Muscle of leg (tissue), 11 donors: ENCODE data around the gene ALOX15B. TPM values are rescaled to one million over a fixed set of nuclear protein-coding genes. Genes with fewer than 3 reads are reported as not detected.
A peak's percentile ranks its signal among the peaks of the same experiment; 100 is the strongest.
"Not testable (repeated sequence)": the region's sequence is repeated elsewhere in the genome, so short reads cannot be mapped to it uniquely, and the experiment has no call there.

ENCODE experiments used
- DNase-seq: peaks from one replicate; pipeline ENCODE4 v3.0.0; 2013
- H3K27ac ChIP-seq: one replicate; pipeline ENCODE4 v1.5.1; 2013; ENCODE audit warnings: mild to moderate bottlenecking, low read length, control low read depth
- H3K27me3 ChIP-seq: one replicate; pipeline ENCODE4 v1.6.1; 2013; ENCODE audit warnings: low read length; ENCODE audit not compliant: control insufficient read depth, insufficient read depth
- H3K36me3 ChIP-seq: one replicate; pipeline ENCODE4 v1.6.1; 2013; ENCODE audit warnings: low read length; ENCODE audit not compliant: control insufficient read depth, insufficient read depth
- H3K4me1 ChIP-seq: one replicate; pipeline ENCODE4 v1.6.1; 2013; ENCODE audit warnings: low read length; ENCODE audit not compliant: control insufficient read depth, insufficient read depth
- H3K4me3 ChIP-seq: one replicate; pipeline ENCODE4 v1.5.1; 2013; ENCODE audit warnings: low read length, control low read depth
- H3K9me3 ChIP-seq: replicated peaks from 2 replicates; pipeline ENCODE4 v1.6.1; 2013; ENCODE audit warnings: low read depth, low read length; ENCODE audit not compliant: control insufficient read depth
- WGBS: methylation state at CpG from one replicate; pipeline ENCODE4 v1.1.5; 2013; ENCODE audit warnings: missing lambda C conversion rate; ENCODE audit not compliant: insufficient coverage; 5-methylcytosine and 5-hydroxymethylcytosine counted together
- polyA plus RNA-seq, 8 donors: library from polyadenylated mRNA; unstranded; fragments of 120-200 nt; gene quantifications; one replicate each; pipeline versions ENCODE4 v1.2.1 to v1.2.3, GENCODE V29; 2013; ENCODE audit warnings: inconsistent platforms in 1 of 8, low replicate concordance in 1 of 8; ENCODE audit not compliant: insufficient read length in 8 of 8, insufficient read depth in 1 of 8
- total RNA-seq: library from RNA; stranded (reverse); fragments of 120-200 nt; gene quantifications from one replicate; pipeline ENCODE4 v1.2.4, GENCODE V29; 2013

The ALOX15B gene
- total and polyA plus RNA-seq, 9 donors: 0.05 to 0.59 (median 0.31) TPM

DNA sequence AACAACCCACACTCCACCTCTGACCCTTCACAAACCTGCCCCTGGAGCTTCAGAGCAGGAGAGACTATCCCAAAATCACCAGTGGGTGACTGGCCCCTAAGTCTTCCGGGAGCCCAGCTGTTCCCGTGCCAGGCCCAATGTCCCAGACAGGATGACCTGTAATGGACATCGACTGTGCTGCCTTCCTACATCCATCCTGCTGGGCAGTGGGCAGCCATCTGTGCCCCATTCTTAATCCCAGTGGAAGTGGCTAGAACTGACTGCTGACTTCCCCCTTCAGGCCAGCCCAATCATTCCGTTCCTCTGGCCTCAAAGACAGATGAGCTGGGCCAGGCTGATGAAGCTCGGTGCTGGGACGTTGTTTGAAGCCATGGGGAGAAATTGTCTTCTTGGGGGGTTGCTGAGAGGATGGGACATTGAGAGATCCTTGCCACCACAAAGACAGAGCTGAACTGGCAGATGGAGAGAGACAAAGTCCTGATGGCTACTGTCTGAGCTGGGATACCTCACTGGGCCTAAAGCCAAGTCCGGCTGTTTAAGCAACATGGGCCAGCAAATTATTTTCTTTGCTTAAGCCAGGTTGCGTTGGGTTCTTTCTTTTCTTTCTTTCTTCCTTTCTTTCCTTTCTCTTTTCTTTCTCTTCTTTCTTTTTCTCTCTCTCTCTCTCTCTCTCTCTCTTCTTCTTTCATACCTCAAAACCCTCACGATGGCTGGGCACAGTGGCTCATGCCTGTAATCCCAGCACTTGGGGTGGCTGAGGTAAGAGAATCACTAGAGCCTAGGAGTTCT lies 17.9 kb upstream of the ALOX15B start:
- Histone ChIP-seq H3K27me3 (peaks cover 26% of the 10 kb centered on the region), H3K27ac (no peak overlapping the region), H3K9me3 (no peaks in the 10 kb centered on the region), H3K4me3 (no peak overlapping the region), H3K4me1 (peaks cover 18% of the 10 kb centered on the region), H3K36me3 (no peaks in the 10 kb centered on the region)
- no peak for DNase-seq
- WGBS: 63% methylated on average over 4 of the region's 9 CpGs

DNA sequence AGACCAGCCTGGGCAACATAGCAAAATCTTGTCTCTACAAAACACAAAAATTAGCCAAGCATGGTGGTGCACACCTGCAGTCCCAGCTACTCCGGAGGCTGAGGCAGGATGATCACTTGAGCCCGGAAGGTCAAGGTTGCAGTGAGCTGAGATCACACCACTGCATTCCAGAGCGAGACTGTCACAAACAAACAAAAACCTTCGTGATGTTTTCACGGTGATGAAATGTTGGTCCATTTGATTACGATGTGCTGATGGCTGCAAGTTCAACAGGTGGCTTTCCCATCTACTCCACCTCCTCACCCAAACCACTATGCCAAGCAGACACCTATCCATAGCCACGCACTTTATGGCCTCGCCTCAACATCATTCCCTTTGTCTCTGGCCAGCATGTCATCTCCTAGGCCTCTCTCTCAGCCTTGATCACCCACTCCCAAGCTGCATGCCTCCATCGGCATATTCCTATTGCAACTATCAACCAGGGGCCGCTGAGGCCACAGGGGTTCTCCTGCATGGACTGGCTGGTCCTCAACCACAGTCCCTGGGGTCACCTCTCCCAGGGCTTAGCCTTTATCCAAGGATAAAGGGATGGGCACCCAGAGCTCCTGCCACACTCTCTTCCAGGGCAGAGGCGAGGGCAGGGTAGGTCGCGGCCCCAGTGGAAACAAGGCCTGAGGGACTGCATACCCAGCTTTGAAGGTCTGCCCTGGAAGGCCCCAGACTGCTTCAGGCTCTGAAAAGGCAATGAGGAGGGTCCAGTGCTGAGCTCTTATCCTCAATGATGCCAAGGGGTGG lies 17.1 kb upstream of the ALOX15B start:
- H3K27ac ChIP-seq: peak overlapping the region; percentile 7
- 89% methylated on average over 8 of the region's 13 CpGs for WGBS
- peaks cover 18% of the 10 kb centered on the region for H3K27me3 ChIP-seq
- no peaks in the 10 kb centered on the region for H3K36me3 ChIP-seq
- DNase-seq: no peak
- H3K9me3 ChIP-seq: no peaks in the 10 kb centered on the region
- H3K4me3 ChIP-seq: no peak overlapping the region
- H3K4me1 ChIP-seq: peaks cover 10% of the 10 kb centered on the region

DNA sequence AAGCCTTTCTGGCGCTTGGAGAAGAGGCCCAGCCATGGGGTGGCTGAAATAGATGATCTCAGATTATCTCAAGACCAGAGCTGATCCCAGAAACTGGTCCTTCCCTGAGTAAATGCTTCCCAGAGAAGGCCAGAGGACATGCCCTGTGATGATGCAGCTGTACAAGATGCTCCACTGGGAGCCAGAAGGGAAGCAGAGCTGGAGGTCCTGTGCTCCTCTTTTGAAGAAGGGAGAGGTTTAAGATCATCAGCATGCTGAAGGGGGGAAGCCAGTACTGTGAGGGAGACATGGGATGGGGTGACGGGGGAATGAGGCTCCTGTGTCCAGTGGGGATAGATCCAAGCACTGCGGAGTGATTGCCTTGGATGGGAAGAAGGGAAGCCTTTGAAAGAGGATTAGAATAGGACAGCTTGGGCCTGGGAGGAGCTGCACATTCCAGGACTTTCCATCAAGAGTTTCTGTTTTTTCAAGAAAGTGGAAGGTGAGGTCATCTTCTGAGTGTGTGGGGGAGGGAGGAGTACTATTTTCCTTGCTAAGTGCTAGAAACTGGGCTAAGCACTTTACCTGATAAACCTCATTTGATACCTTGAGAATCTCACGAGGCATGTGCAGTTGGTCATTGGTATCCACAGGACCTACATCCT lies 16.4 kb upstream of the ALOX15B start:
- Histone ChIP-seq H3K4me1 (peaks cover 6% of the 10 kb centered on the region), H3K27ac (peak overlapping the region; percentile 7)
- peak; percentile 46 for DNase-seq

DNA sequence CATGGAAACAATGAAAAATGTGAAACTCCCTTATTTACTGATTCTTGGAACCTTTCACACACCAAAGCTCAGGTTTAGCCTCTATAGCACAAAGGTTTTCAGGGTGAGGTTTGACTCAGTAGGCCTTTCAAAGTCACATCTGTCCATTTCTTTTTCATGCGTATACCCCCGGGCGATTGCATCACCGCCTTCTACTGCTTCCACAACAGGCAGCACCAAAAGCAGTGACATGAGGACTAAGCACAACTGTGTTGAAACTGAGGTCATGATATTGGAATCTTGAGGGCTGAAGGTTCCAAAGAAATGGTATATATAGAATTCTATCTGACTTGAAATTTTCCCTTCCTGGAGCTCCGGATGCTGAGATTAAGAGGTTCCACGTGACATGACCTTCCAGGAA lies 14.7 kb upstream of the ALOX15B start:
- peak; percentile 31 for DNase-seq
- WGBS: no CpG with 5 or more reads among the region's 6 CpGs
- not testable (repeated sequence) for H3K9me3 ChIP-seq, H3K4me1 ChIP-seq, H3K36me3 ChIP-seq, H3K27ac ChIP-seq, H3K4me3 ChIP-seq
- peaks cover 17% of the 10 kb centered on the region for H3K27me3 ChIP-seq

More for the DNA sequence above, 16.4 kb upstream of the ALOX15B start:
- no peak overlapping the region for H3K4me3 ChIP-seq
- no peaks in the 10 kb centered on the region for H3K9me3 ChIP-seq
- no peaks in the 10 kb centered on the region for H3K36me3 ChIP-seq
- 50% methylated on average over 3 of the region's 4 CpGs for WGBS
- peaks cover 18% of the 10 kb centered on the region for H3K27me3 ChIP-seq

DNA sequence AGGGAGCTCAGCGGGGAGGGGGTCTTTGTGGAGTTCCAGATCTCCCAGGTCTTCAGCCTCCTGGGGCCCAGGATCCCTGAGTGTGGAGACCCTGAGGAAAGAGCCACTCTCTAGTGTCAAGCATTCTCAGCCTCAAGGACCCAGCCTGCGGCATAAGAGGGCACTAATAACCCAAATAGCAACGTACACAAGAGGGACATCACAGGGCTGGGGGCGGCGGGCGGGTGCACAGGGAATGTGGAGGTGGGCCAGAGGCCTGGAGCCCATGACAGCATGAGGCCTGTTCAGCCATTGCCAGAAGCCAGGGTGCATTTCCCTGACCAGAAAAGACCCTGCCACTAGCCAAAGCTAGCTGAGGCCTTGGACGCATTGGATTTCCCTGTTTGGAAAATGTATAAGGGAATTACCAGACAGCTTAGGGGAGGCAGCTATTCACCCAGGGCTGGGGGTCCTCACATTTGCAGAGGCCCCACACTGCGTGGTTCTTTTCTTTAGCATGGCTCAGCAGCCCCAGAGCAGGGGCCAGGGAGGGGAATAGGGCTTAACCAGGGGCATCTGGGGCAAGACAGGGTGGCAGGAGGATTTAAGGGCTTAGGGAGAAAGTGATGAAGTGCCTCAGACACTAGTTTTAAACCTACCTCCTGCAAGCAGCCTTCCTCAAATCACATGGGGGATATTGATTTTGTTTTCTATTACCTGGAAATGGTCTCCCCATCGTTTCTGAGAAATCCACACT lies 13.5 kb upstream of the ALOX15B start:
- Histone ChIP-seq H3K9me3 (no peaks in the 10 kb centered on the region), H3K27ac (no peak overlapping the region), H3K4me1 (peaks cover 6% of the 10 kb centered on the region), H3K36me3 (no peaks in the 10 kb centered on the region), H3K4me3 (no peak overlapping the region), H3K27me3 (peaks cover 13% of the 10 kb centered on the region)
- no peak for DNase-seq
- WGBS: 79% methylated on average over 6 of the region's 9 CpGs

DNA sequence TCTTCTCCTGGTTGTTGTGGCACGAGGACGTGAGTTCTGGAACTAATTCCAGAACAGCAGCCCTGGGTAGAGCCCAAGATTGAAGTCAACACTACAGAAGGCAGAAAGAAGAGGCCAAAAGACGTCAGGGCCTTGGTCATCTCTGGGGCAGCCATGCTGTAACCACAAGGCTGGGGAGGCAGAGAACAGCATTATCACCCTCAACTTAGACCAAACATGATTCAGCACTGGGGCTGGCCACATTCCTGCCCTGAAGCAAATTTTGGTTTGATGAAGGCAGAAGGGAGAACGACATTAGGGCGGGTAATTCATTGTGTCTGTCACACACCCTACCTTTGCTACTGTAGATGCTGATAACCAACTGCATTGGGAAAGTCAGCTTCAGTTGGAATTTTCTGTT lies 9.7 kb upstream of the ALOX15B start:
- DNase-seq: no peak
- Histone ChIP-seq H3K4me1 (no peaks in the 10 kb centered on the region), H3K4me3 (no peak overlapping the region), H3K27me3 (peaks cover 18% of the 10 kb centered on the region), H3K36me3 (no peaks in the 10 kb centered on the region), H3K9me3 (no peaks in the 10 kb centered on the region), H3K27ac (no peak overlapping the region)
- 44% methylated on average over 2 of the region's 5 CpGs for WGBS

DNA sequence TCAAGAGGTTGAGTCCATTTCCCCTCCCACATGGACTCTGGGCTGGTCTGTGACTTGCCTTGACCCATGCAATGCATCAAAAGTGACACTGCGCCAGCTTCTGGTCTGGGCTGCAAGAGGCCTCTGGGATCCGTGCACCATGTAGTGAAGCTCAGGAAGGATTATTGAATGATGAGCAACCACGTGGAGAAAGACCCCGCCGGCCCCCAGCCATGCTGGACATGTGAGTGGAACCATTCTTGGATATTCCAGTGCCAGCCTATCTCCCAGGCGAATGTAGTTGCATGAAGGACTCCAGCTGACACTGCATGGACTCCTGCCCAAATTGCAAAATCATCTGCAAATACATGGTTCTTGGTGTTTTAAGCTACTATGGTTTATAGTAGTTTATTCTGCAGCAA lies 7.6 kb upstream of the ALOX15B start:
- 70% methylated on average over 5 of the region's 6 CpGs for WGBS
- Histone ChIP-seq H3K4me3 (no peak overlapping the region), H3K4me1 (no peaks in the 10 kb centered on the region), H3K36me3 (no peaks in the 10 kb centered on the region), H3K9me3 (no peaks in the 10 kb centered on the region), H3K27me3 (peaks cover 22% of the 10 kb centered on the region), H3K27ac (no peak overlapping the region)
- no peak for DNase-seq

DNA sequence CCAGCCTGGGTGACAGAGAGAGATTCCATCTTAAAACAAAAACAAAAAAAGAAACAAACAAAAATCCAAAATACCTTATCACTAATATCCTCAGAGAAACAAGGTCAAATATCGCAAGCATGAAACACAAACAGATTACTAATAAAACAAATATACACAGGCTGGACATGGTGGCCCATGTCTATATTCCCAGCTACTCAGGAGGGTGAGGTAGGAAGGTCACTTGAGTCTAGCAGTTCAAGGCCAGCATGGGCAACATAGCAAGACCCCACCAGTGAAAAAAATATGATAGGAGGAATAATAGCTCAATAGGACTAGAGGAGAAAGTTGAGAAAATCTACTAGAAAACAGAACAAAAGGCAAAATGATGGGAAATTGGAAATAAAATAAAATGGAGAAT lies 6.9 kb upstream of the ALOX15B start:
- DNase-seq: no peak
- Histone ChIP-seq H3K27ac (no peak overlapping the region), H3K9me3 (no peaks in the 10 kb centered on the region), H3K4me1 (no peaks in the 10 kb centered on the region), H3K36me3 (no peaks in the 10 kb centered on the region), H3K27me3 (peaks cover 21% of the 10 kb centered on the region), H3K4me3 (no peak overlapping the region)
- no CpG with 5 or more reads among the region's 1 CpG for WGBS

DNA sequence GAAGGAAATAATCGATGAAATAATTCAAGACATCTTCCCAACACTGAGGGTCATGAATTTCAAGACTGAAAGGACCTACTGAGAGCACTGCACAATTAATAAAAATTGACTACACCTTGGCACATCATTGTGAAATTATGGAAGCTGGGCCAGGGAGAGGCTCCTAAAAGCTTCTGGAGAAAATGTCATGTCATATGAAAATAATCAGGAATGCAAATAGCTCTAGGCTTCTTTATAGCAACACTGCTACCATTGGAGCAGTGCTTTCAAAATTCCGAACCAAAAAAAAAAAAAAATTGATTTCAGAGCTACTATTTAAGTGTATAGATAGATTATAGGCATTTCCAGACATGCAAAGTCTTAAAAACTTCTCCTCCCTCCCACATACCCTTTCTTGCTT lies 6.4 kb upstream of the ALOX15B start:
- Histone ChIP-seq H3K4me1 (no peaks in the 10 kb centered on the region), H3K36me3 (no peaks in the 10 kb centered on the region), H3K4me3 (no peak overlapping the region), H3K27ac (no peak overlapping the region), H3K27me3 (peaks cover 20% of the 10 kb centered on the region), H3K9me3 (no peaks in the 10 kb centered on the region)
- no peak for DNase-seq
- no CpG with 5 or more reads among the region's 2 CpGs for WGBS
